ENCODE measurements around the gene RPS4Y1.

RPS4Y1 gene

DNA sequence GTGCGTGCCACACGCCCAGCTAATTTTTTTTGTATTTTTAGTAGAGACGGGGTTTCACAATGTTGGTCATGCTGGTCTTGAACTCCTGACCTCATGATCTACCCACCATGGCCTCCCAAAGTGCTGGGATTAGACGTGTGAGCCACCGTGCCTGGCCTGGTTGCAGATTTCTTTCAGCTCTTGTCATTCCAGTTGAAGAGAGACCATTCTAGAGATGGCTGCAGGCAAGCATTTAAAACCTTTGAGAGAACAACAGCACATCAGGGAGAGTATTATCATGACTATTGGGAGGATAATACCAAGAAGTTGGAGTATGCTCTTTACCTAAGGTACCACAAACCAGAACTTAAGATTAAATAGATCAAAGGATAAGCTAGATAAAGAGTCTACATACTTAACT is 12.9 kb upstream of the RPS4Y1 start:
- ChIA-PET POLR2A (no interaction called here), CTCF (no interaction called here)
- Histone ChIP-seq H3K9me3 (ENCODE audit: control insufficient read depth, insufficient read depth, low read depth, low read length) (no peaks in the 10 kb centered on the region), H3K4me3 (ENCODE audit: low read depth, low read length) (no peak overlapping the region), H3K27ac (ENCODE audit: extremely low read depth, low read depth, low read length) (no peak overlapping the region), H3K4me1 (ENCODE audit: control insufficient read depth, insufficient read depth, low read length) (no peaks in the 10 kb centered on the region), H3K36me3 (ENCODE audit: control insufficient read depth in 2 of 2, insufficient read depth in 1 of 2, low read length in 2 of 2) (no peaks in the 10 kb centered on the region)
- TF ChIP-seq TSHZ1 (tag by site-specific recombination; IDR thresholded peaks at IDR 0.05; ENCODE audit: borderline replicate concordance) (no peak), KLF16 (tag by site-specific recombination; IDR thresholded peaks at IDR 0.05) (no peak), ZNF830 (tag by site-specific recombination; IDR thresholded peaks at IDR 0.05; ENCODE audit: low read depth) (no peak), ZEB2 (tag by site-specific recombination; IDR thresholded peaks at IDR 0.05) (no peak), ZFP41 (tag by site-specific recombination; IDR thresholded peaks at IDR 0.05; ENCODE audit: borderline replicate concordance) (no peak)

- Histone ChIP-seq H3K4me1 (ENCODE audit: control insufficient read depth, insufficient read depth, low read length) (no peaks in the 10 kb centered on the region), H3K4me3 (ENCODE audit: low read depth, low read length) (no peak overlapping the region), H3K9me3 (ENCODE audit: control insufficient read depth, insufficient read depth, low read depth, low read length) (no peaks in the 10 kb centered on the region), H3K36me3 (ENCODE audit: control insufficient read depth in 2 of 2, insufficient read depth in 1 of 2, low read length in 2 of 2) (no peaks in the 10 kb centered on the region), H3K27ac (ENCODE audit: extremely low read depth, low read depth, low read length) (no peak overlapping the region)
- no peak for TF ChIP-seq GLIS1 (tag by site-specific recombination; IDR thresholded peaks at IDR 0.05)
- TF ChIP-seq EGR2 (tag by site-specific recombination; IDR thresholded peaks at IDR 0.05; ENCODE audit: low read depth): no peak
- TF ChIP-seq ZNF837 (tag by site-specific recombination; IDR thresholded peaks at IDR 0.05): no peak
- no peak for TF ChIP-seq ZNF426 (tag by site-specific recombination; IDR thresholded peaks at IDR 0.05)
- no peak for TF ChIP-seq SCRT1 (tag by site-specific recombination; IDR thresholded peaks at IDR 0.05; ENCODE audit: borderline replicate concordance)
- no peak for TF ChIP-seq ZNF394 (tag by site-specific recombination; IDR thresholded peaks at IDR 0.05; ENCODE audit: borderline replicate concordance)
- no peak for TF ChIP-seq ZNF184 (tag by site-specific recombination; IDR thresholded peaks at IDR 0.05)
- no peak for TF ChIP-seq ZNF311 (tag by site-specific recombination; IDR thresholded peaks at IDR 0.05; ENCODE audit: borderline replicate concordance)
- no peak for TF ChIP-seq ZNF777 (tag by site-specific recombination; IDR thresholded peaks at IDR 0.05; ENCODE audit: borderline replicate concordance)
- TF ChIP-seq ZNF16 (tag by site-specific recombination; IDR thresholded peaks at IDR 0.05; ENCODE audit: low read depth): no peak
- no peak for TF ChIP-seq HOXA7 (CRISPR knock-in tag; IDR thresholded peaks at IDR 0.05; ENCODE audit: borderline replicate concordance)
- ChIA-PET POLR2A (no interaction called here), CTCF (no interaction called here)
These were observed 6.2 kb upstream of the RPS4Y1 start for GRCh38 chrY:2835230-2835629.

DNA sequence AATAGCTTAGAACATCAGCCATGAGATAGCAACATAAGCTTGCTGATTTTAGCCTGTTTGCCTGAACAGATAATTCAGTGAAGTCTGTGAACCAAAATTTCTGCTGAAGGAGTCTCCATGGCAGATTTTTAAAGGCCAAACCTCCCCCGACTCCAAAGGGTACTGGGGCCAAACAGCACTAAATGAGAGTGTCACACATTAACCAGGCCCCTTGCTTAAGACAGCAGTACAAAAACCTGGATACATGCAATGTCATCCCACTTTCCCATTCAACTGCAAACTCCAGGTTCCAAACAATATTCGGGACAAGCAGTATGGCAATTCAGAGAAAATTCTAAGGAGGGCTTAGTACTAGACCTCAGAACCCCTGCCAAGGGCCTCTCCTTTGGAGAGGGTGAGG is 4.3 kb upstream of the RPS4Y1 start:
- Histone ChIP-seq H3K4me1 (ENCODE audit: control insufficient read depth, insufficient read depth, low read length) (no peaks in the 10 kb centered on the region), H3K27ac (ENCODE audit: extremely low read depth, low read depth, low read length) (no peak overlapping the region), H3K9me3 (ENCODE audit: control insufficient read depth, insufficient read depth, low read depth, low read length) (no peaks in the 10 kb centered on the region), H3K36me3 (ENCODE audit: control insufficient read depth in 2 of 2, insufficient read depth in 1 of 2, low read length in 2 of 2) (no peaks in the 10 kb centered on the region), H3K4me3 (ENCODE audit: low read depth, low read length) (no peak overlapping the region)
- POLR2A ChIA-PET: no interaction called here
- TF ChIP-seq, protein P1, sequence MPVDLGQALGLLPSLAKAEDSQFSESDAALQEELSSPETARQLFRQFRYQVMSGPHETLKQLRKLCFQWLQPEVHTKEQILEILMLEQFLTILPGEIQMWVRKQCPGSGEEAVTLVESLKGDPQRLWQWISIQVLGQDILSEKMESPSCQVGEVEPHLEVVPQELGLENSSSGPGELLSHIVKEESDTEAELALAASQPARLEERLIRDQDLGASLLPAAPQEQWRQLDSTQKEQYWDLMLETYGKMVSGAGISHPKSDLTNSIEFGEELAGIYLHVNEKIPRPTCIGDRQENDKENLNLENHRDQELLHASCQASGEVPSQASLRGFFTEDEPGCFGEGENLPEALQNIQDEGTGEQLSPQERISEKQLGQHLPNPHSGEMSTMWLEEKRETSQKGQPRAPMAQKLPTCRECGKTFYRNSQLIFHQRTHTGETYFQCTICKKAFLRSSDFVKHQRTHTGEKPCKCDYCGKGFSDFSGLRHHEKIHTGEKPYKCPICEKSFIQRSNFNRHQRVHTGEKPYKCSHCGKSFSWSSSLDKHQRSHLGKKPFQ (tag by site-specific recombination; IDR thresholded peaks at IDR 0.05): no peak
- TF ChIP-seq ZNF426 (tag by site-specific recombination; IDR thresholded peaks at IDR 0.05) (no peak), ZNF830 (tag by site-specific recombination; IDR thresholded peaks at IDR 0.05; ENCODE audit: low read depth) (no peak), ZNF791 (tag by site-specific recombination; IDR thresholded peaks at IDR 0.05) (no peak), SCRT1 (tag by site-specific recombination; IDR thresholded peaks at IDR 0.05; ENCODE audit: borderline replicate concordance) (no peak), ZNF629 (tag by site-specific recombination; IDR thresholded peaks at IDR 0.05) (no peak), ZNF792 (tag by site-specific recombination; IDR thresholded peaks at IDR 0.05) (no peak), GLIS1 (tag by site-specific recombination; IDR thresholded peaks at IDR 0.05) (no peak), ZNF596 (tag by site-specific recombination; IDR thresholded peaks at IDR 0.05) (no peak)
- CTCF ChIA-PET: no interaction called here
